Calu3 (cell line): ENCODE measurements around the gene GPR22. TPM values are rescaled to one million over a fixed set of nuclear protein-coding genes. Genes with fewer than 3 reads are reported as not detected.

Source experiments
- BruUV-seq: library from RNA; stranded (reverse); fragments of 400-500 nt; replicated peaks from 2 replicates; lab custom pipeline; 2021; lab: Mats Ljungman, UMichigan
- CTCF ChIA-PET: fragments of 300-600 bp; sonication (Branson Sonifier 250); formaldehyde crosslinking; loops from one replicate; lab custom pipeline; 2022; ENCODE audit warnings: antibody characterized with exemption; lab: Charles Lee
- DNase-seq: peaks from one replicate; pipeline ENCODE4 v3.0.0; 2022
- H3K27ac Mint-ChIP-seq: one replicate; pipeline ENCODE4 v1.8.0; 2022; ENCODE audit warnings: mixed read lengths; ENCODE audit not compliant: unreplicated experiment
- H3K27me3 Mint-ChIP-seq: one replicate; pipeline ENCODE4 v1.8.0; 2022; ENCODE audit warnings: mixed read lengths; ENCODE audit not compliant: unreplicated experiment
- H3K36me3 Mint-ChIP-seq: one replicate; pipeline ENCODE4 v1.8.0; 2022; ENCODE audit warnings: mild to moderate bottlenecking, moderate library complexity, mixed read lengths; ENCODE audit not compliant: insufficient read depth, unreplicated experiment
- H3K4me1 Mint-ChIP-seq: one replicate; pipeline ENCODE4 v1.8.0; 2022; ENCODE audit warnings: mild to moderate bottlenecking, low read depth, mixed read lengths; ENCODE audit not compliant: unreplicated experiment
- H3K4me3 Mint-ChIP-seq: one replicate; pipeline ENCODE4 v1.8.0; 2022; ENCODE audit warnings: mild to moderate bottlenecking, low read depth, moderate library complexity, mixed read lengths; ENCODE audit not compliant: unreplicated experiment
- H3K9me3 Mint-ChIP-seq: one replicate; pipeline ENCODE4 v1.8.0; 2022; ENCODE audit warnings: low read depth, mixed read lengths; ENCODE audit not compliant: unreplicated experiment
- CTCF ChIP-seq: fragments of 200-600 bp; IDR thresholded peaks from one replicate; pipeline ENCODE4 v1.8.0; 2022; ENCODE audit warnings: antibody characterized with exemption; ENCODE audit not compliant: unreplicated experiment
- intact Hi-C: fragments of 100-400 bp; cut with micrococcal nuclease; formaldehyde crosslinking; loops from one replicate; pipeline ENCODE4 v1.10.0; 2022; ENCODE audit not compliant: unreplicated experiment
- total RNA-seq: library from RNA; stranded (reverse); gene quantifications from 2 replicates; pipeline ENCODE4 v1.2.3, GENCODE V29; 2022

GPR22 gene
- total RNA-seq, 1 experiment from 2014 or later: not detected

- no peaks in the 10 kb centered on the region for H3K4me1 Mint-ChIP-seq
- no peak overlapping the region for H3K27ac Mint-ChIP-seq
- peaks cover 6% of the 10 kb centered on the region for H3K9me3 Mint-ChIP-seq
- no peak overlapping the region for H3K4me3 Mint-ChIP-seq
- CTCF ChIA-PET: no interaction called here
- no peaks in the 10 kb centered on the region for H3K27me3 Mint-ChIP-seq
- intact Hi-C loops: no loop called here
- no peak for TF ChIP-seq CTCF
- BruUV-seq: no TSS peak
- DNase-seq: no peak
- no peaks in the 10 kb centered on the region for H3K36me3 Mint-ChIP-seq
Measured at GRCh38 chr7:107432261-107432660, 37.6 kb upstream of the GPR22 start.

GRCh38 chr7:107435749-107436148, 34.1 kb upstream of the GPR22 start:
- H3K36me3 Mint-ChIP-seq: no peaks in the 10 kb centered on the region
- intact Hi-C loops: no loop called here
- no peaks in the 10 kb centered on the region for H3K4me1 Mint-ChIP-seq
- DNase-seq: no peak
- H3K9me3 Mint-ChIP-seq: peaks cover 6% of the 10 kb centered on the region
- no peak overlapping the region for H3K4me3 Mint-ChIP-seq
- TF ChIP-seq CTCF: no peak
- BruUV-seq: no TSS peak
- CTCF ChIA-PET: no interaction called here
- no peak overlapping the region for H3K27ac Mint-ChIP-seq
- H3K27me3 Mint-ChIP-seq: no peaks in the 10 kb centered on the region

GRCh38 chr7:107439025-107439424, 30.8 kb upstream of the GPR22 start:
- Mint-ChIP-seq H3K27ac (no peak overlapping the region), H3K4me3 (no peak overlapping the region), H3K36me3 (no peaks in the 10 kb centered on the region), H3K4me1 (no peaks in the 10 kb centered on the region), H3K9me3 (no peaks in the 10 kb centered on the region), H3K27me3 (no peaks in the 10 kb centered on the region)
- CTCF ChIA-PET: no interaction called here
- DNase-seq: no peak
- no TSS peak for BruUV-seq
- no peak for TF ChIP-seq CTCF
- intact Hi-C loops: no loop called here

GRCh38 chr7:107441581-107442422, 28.1 kb upstream of the GPR22 start:
- Mint-ChIP-seq H3K4me1 (no peaks in the 10 kb centered on the region), H3K9me3 (no peaks in the 10 kb centered on the region), H3K27me3 (no peaks in the 10 kb centered on the region), H3K27ac (no peak overlapping the region), H3K36me3 (no peaks in the 10 kb centered on the region), H3K4me3 (no peak overlapping the region)
- CTCF ChIA-PET: no interaction called here
- TF ChIP-seq CTCF: no peak
- DNase-seq: no peak
- no TSS peak for BruUV-seq
- intact Hi-C loops: no loop called here
